PFSK-1 (cell line): ENCODE measurements around the gene RAB21.

Experiments
- FOXP2 ChIP-seq: optimal IDR thresholded peaks from 2 replicates; pipeline ENCODE3; 2011; ENCODE audit warnings: borderline replicate concordance, control low read depth, inconsistent platforms; ENCODE audit not compliant: insufficient read depth; ENCODE audit errors: extremely low read length, extremely low read depth
- POLR2AphosphoS5 ChIP-seq: IDR thresholded peaks from 2 replicates; pipeline ENCODE4 v1.6.1; 2012; ENCODE audit warnings: low read depth, mild to moderate bottlenecking, control low read depth, low read length, moderate library complexity
- SIN3A ChIP-seq: IDR thresholded peaks from 2 replicates; pipeline ENCODE4 v1.6.1; 2012; ENCODE audit warnings: mild to moderate bottlenecking, low read length, moderate library complexity, borderline replicate concordance; ENCODE audit not compliant: insufficient read depth
- TAF1 ChIP-seq: IDR thresholded peaks from 2 replicates; pipeline ENCODE4 v1.6.1; 2012; ENCODE audit warnings: low read length, control low read depth, borderline replicate concordance; ENCODE audit not compliant: insufficient read depth
- TF ChIP-seq, protein P1 (sequence below), 2 experiments: IDR thresholded peaks; 2 replicates each; pipeline versions ENCODE4 v1.6.1 to v1.8.0; 2011 to 2012; ENCODE audit warnings: low read depth in 2 of 2, low read length in 2 of 2, control low read depth in 1 of 2, inconsistent platforms in 1 of 2, mild to moderate bottlenecking in 1 of 2, moderate library complexity in 1 of 2; ENCODE audit not compliant: insufficient read depth in 1 of 2

Gene RAB21

DNA sequence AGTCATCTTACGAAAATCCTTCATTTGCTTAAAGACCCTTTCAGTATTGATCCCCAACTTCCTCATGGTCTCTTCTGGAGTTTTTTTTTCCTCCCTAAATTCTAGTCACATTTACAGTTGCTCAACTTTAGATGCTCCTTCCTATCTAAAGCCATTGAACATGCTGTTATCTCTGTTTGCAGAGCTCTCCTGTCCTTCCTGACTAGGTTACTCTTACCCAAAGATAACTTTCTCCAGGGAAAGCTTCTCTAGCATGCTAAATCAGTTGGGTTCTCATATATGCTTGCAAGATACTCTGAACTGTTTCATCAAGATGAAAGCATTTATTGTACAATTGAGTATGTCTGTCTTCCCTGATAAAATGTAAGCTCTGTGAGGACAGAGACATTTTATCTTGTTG, 1.8 kb upstream of the RAB21 start:
- TF ChIP-seq, protein P1, sequence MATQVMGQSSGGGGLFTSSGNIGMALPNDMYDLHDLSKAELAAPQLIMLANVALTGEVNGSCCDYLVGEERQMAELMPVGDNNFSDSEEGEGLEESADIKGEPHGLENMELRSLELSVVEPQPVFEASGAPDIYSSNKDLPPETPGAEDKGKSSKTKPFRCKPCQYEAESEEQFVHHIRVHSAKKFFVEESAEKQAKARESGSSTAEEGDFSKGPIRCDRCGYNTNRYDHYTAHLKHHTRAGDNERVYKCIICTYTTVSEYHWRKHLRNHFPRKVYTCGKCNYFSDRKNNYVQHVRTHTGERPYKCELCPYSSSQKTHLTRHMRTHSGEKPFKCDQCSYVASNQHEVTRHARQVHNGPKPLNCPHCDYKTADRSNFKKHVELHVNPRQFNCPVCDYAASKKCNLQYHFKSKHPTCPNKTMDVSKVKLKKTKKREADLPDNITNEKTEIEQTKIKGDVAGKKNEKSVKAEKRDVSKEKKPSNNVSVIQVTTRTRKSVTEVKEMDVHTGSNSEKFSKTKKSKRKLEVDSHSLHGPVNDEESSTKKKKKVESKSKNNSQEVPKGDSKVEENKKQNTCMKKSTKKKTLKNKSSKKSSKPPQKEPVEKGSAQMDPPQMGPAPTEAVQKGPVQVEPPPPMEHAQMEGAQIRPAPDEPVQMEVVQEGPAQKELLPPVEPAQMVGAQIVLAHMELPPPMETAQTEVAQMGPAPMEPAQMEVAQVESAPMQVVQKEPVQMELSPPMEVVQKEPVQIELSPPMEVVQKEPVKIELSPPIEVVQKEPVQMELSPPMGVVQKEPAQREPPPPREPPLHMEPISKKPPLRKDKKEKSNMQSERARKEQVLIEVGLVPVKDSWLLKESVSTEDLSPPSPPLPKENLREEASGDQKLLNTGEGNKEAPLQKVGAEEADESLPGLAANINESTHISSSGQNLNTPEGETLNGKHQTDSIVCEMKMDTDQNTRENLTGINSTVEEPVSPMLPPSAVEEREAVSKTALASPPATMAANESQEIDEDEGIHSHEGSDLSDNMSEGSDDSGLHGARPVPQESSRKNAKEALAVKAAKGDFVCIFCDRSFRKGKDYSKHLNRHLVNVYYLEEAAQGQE (IDR thresholded peaks at IDR 0.05; ENCODE audit: insufficient read depth in 1 of 2, low read depth in 2 of 2, low read length in 2 of 2) = no peak
- TF ChIP-seq FOXP2 = no peak
- no peak for TF ChIP-seq TAF1
- no peak for TF ChIP-seq POLR2AphosphoS5
- TF ChIP-seq SIN3A = no peak

DNA sequence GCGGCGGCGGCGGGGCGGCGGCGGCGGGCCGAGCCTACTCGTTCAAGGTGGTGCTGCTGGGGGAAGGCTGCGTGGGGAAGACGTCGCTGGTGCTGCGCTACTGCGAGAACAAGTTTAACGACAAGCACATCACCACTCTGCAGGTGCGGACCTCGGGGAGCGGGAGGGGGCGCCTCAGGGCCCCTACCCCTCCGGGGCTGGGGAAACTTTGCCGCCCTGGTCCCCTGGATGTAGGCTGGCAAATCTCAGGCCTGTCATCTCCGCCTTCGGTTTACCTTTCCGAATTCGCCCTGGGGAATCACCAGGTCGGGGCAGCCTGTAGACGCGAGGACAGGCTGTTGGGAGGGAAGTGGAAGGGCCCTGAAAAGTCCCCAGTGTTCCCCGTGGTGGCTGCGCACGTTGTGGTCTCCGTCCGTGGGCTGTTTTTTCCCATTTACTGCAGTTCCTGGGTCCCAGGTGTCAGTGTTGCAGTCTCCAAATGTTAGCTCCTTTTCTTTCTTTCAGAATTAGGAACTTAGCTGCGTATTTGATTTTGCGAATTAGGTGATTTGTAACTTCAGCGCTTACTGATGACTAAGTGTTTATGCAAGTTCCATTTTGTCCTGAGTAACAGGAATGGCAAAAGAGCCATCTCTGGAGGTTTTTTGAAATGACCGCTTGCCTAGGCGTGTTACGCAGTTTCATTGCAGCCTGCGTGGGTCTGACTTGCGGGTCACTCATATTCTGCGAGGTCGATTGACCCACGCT, 656 bp downstream of the RAB21 start:
- TF ChIP-seq TAF1 = no peak

DNA sequence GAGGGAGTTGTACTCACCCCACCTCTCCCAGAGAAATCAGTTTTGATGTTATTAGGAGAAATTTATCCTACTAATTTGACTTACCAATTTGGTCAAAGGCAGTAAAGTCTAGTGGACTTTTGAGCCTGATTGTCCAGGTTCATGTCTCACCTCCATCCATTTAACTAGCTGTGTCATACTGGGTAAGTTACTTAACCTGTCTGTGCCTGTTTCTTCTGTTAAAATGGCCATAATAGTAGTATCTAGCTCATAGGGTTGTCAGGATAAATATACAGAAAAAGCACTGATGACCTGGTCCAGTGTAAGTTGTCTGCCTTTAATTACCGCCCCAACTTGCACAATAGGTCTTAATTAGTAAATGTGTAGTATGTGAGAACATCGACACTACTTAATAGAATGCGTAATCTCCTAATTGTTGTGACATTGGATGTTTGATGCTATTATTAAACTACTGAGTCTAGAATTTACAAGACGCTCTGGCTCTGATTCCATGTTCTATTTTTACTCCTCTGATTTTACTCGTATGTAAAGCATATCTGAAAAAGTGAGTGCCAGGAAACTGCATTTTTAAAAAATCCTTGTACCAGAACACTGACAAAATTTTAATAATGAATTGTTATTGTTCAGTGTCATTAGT, 1.5 kb downstream of the RAB21 start:
- TF ChIP-seq SIN3A = no peak
- TF ChIP-seq FOXP2 = no peak
- TF ChIP-seq, protein P1 (IDR thresholded peaks at IDR 0.05; ENCODE audit: insufficient read depth in 1 of 2, low read depth in 2 of 2, low read length in 2 of 2) = no peak
- no peak for TF ChIP-seq POLR2AphosphoS5
- no peak for TF ChIP-seq TAF1

DNA sequence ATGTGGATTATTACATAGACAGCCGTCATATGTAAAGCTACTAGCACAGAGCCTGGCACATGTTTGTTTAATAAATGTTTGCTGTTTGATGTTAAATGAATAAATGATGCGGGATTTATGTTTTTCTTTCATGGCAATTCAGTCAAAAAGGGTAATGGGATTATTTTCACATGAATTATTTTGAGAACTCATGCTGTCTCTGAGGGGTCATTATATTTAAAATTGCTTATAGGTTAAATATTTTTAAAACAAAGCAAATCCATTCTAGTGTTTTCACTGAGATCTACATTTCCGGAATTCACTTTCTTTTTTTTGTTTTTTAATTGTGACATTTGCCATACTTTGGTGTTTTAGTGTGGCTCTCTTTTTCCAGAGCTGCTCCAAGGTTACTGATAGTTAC, 5.3 kb downstream of the RAB21 start:
- TF ChIP-seq TAF1 (no peak), POLR2AphosphoS5 (no peak), SIN3A (no peak), FOXP2 (no peak)
- TF ChIP-seq, protein P1 (IDR thresholded peaks at IDR 0.05; ENCODE audit: insufficient read depth in 1 of 2, low read depth in 2 of 2, low read length in 2 of 2) = no peak

DNA sequence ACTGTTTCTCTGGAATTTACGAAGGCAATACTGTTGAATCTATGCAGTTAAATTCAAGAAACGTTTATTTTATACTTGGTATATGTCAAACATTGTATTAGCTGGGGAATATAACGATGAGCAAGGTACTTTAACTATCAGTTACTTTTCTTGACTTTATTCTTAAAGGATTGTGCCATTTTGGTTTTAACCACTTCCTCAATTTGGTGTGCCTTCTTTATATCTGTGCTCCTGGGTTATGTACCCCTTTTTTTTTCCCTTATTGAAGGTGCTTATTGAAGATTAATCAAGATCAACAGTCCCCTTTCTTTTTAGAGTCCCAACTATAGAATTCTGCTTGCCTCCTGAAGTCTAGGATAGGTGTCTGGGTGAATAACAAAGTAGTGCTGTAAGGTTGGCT, 5.8 kb downstream of the RAB21 start:
- TF ChIP-seq FOXP2 = no peak
- TF ChIP-seq POLR2AphosphoS5 = no peak
- no peak for TF ChIP-seq SIN3A
- no peak for TF ChIP-seq TAF1
- TF ChIP-seq, protein P1 (IDR thresholded peaks at IDR 0.05; ENCODE audit: insufficient read depth in 1 of 2, low read depth in 2 of 2, low read length in 2 of 2) = no peak
